ENCODE data around the gene GSC. TPM values are rescaled to one million over a fixed set of nuclear protein-coding genes. Genes with fewer than 3 reads are reported as not detected.
"Not testable (repeated sequence)": the region's sequence is repeated elsewhere in the genome, so short reads cannot be mapped to it uniquely, and the experiment has no call there.

GSC gene
- not detected for polyA plus RNA-seq (2012; ENCODE audit: insufficient read depth, insufficient read length, low read depth)

DNA sequence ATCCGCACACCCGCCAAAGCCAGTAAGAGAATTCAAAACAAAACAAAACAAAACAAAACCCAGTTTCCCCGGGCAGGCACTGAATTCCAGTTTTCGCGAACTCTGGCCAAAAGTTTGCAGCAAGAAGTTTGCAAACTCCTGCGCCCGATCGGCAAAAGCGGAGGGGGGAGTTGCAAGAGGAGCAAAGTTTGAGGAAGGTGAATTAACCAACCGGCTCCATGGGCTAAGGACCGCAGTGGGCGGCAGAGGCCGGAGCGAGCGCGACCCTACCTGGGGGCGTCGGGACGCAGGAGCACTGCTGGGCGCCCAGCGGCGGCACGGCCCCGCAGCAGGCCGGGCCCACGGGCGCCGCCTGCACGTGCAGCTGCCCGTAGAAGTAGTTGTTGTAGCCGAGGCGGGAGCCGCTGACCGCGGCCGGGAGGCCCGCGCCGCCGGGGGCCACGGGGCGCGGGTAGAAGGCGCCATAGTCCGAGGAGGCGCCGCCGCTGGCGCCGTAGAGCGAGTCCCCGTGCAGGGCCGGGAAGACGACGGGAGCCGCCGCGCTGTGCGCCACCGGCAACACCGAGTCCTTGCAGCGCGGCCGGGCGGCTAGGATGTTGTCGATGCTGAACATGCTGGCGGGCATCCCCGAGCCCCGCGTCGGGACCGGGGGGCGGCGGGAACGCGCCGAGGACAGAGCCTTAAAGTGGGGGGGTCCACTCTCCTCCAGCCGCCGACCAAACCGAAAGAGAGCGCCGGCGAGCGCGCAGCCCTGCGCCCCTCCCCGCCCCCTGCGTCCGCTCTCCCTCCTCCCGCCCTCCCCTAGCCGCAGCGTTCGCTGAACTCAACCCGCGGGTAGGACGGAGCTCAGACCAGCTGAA, at the start of gene GSC:
Gene GSC, minus strand, starts transcription at position 723 of the 860 bp plus-strand sequence. Its CDS starts 98 bp downstream, at position 625.
- peak within 1 kb of the TSS; percentile 46 for H3K4me3 ChIP-seq (ENCODE audit: low read depth, low read length)
- H3K9me3 ChIP-seq = no peaks in the 10 kb centered on the region
- TF ChIP-seq, protein P1, sequence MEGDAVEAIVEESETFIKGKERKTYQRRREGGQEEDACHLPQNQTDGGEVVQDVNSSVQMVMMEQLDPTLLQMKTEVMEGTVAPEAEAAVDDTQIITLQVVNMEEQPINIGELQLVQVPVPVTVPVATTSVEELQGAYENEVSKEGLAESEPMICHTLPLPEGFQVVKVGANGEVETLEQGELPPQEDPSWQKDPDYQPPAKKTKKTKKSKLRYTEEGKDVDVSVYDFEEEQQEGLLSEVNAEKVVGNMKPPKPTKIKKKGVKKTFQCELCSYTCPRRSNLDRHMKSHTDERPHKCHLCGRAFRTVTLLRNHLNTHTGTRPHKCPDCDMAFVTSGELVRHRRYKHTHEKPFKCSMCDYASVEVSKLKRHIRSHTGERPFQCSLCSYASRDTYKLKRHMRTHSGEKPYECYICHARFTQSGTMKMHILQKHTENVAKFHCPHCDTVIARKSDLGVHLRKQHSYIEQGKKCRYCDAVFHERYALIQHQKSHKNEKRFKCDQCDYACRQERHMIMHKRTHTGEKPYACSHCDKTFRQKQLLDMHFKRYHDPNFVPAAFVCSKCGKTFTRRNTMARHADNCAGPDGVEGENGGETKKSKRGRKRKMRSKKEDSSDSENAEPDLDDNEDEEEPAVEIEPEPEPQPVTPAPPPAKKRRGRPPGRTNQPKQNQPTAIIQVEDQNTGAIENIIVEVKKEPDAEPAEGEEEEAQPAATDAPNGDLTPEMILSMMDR (IDR thresholded peaks at IDR 0.05; ENCODE audit: low read depth, low read length) = no peak
- H3K36me3 ChIP-seq = no peaks in the 10 kb centered on the region
- peaks cover 93% of the 10 kb centered on the region for H3K27me3 ChIP-seq
- H3K4me1 ChIP-seq = no peaks in the 10 kb centered on the region
- peak; percentile 45 for DNase-seq

DNA sequence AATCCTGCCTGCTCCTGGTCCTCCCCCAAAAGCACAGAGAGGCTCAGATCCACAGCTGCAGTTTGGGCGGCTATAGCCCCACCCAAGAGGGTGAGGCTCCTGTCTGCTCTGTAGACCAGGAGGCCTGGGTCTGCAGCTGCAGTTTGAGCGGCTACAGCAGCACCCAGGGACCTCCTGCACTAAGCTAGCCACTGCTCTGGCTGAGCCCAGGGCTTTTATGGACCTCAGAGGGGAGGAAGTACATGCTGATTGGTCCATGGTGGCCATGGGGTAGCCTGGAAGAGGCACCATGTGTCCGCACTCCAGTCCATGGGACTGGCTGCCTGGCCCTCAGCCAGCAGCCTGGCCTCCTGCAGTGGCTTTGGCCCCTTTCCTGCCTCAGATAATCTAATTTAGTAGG, 49.6 kb upstream of the GSC start:
- Histone ChIP-seq H3K4me3 (ENCODE audit: low read depth, low read length) (no peak overlapping the region), H3K4me1 (peaks cover 5% of the 10 kb centered on the region), H3K36me3 (no peaks in the 10 kb centered on the region), H3K27me3 (no peaks in the 10 kb centered on the region), H3K9me3 (no peaks in the 10 kb centered on the region)
- TF ChIP-seq, protein P1 (IDR thresholded peaks at IDR 0.05; ENCODE audit: low read depth, low read length) = no peak
- DNase-seq = peak; percentile 76

DNA sequence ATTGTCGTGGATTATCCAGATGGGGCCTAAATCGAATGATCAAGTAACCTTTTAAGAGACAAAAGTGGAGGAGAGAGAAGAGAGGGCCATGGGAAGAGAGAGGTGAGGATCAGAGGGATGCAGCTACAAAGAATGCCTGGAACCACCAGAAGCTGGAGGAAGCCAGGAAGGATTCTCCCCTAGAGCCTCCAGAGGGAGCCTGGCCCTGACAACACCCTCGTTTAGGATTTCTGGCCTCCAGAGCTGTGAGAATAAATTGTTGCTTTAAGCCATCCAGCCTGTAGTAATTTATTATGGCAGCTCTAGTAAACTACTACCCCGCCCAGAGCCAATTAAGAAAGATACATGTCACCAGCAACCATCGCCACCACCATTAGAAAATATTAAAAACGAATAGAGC, 46.2 kb upstream of the GSC start:
- Histone ChIP-seq H3K9me3 (no peaks in the 10 kb centered on the region), H3K4me1 (peaks cover 5% of the 10 kb centered on the region), H3K36me3 (no peaks in the 10 kb centered on the region), H3K4me3 (ENCODE audit: low read depth, low read length) (no peak overlapping the region), H3K27me3 (no peaks in the 10 kb centered on the region)
- DNase-seq = no peak
- TF ChIP-seq, protein P1 (IDR thresholded peaks at IDR 0.05; ENCODE audit: low read depth, low read length) = peak; percentile 27; the same call in 1 of the 2 replicates

DNA sequence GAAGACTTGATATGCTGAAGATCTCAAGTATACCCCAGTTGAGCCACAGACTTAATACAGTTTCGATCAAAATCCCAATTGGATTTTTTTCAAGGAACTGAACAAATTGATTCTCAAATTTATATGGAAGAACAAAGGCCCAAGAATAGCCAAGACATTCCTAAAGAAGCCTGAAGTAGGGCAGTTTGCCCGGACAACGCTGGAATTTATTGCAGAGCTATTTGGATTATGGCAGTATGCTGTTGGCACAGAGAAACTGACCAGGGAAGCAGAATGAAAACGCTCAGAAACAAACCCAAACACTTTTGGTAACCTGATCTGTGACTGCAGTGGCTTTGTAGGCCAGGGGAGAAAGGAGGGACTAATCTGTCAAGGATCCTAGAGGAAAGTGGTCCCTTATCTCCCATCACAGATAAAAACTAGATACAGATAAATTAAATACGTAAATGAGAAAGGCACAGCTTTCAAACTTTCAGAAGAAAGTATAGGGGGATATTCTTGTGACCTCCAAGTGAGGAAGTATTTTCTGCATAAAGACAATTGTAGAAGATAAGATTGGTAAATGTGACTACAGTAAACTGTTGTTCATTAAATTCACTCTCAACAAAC, 35.9 kb upstream of the GSC start:
- H3K4me3 ChIP-seq (ENCODE audit: low read depth, low read length) = no peak overlapping the region
- H3K36me3 ChIP-seq = no peaks in the 10 kb centered on the region
- DNase-seq = no peak
- H3K4me1 ChIP-seq = no peaks in the 10 kb centered on the region
- no peaks in the 10 kb centered on the region for H3K9me3 ChIP-seq
- no peaks in the 10 kb centered on the region; the same call in 1 of the 2 replicates for H3K27me3 ChIP-seq
- TF ChIP-seq, protein P1 (IDR thresholded peaks at IDR 0.05; ENCODE audit: low read depth, low read length) = no peak

DNA sequence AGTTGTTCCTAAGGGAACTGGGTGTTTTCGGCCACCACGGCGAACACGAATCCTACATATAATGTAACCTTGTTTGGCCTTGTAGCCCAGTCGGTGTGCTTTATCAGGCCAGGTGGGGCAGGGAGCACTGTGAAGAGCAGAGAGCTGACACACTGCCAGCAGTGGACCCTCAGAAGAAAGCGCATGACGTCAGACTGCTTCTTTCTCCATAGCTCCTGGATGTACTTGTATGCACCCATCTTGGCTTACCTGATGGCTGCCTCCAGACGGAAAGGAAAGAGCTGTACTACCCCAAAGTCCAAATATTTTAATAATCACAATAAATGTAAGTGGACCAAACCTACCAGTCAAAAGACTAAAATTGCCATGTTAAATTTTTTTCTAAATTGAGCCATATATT, 31.3 kb upstream of the GSC start:
- Histone ChIP-seq H3K4me3 (ENCODE audit: low read depth, low read length) (no peak overlapping the region), H3K9me3 (no peaks in the 10 kb centered on the region), H3K4me1 (no peaks in the 10 kb centered on the region), H3K27me3 (peaks cover 5% of the 10 kb centered on the region; the same call in 1 of the 2 replicates), H3K36me3 (no peaks in the 10 kb centered on the region)
- no peak for DNase-seq
- TF ChIP-seq, protein P1 (IDR thresholded peaks at IDR 0.05; ENCODE audit: low read depth, low read length) = no peak

DNA sequence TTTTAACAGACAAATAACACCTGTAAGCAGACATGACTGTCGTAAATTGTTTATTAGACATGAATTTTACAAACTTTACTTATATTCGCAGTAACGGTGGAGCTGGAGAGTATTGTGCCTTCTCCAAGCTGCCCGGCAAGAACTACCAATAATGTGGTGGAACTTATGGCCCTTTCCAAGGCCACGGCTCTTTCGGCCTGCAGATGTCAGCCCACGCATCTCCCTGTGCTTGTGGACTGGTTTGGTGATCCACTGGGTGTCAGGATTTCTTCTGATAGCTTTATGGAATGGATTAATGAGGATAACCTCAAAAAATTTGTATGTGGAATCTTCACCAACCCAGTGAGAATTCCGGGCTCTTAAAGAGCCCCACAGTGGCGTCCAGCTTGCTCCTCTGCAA, 30.9 kb upstream of the GSC start:
- H3K9me3 ChIP-seq; H3K4me3 ChIP-seq (ENCODE audit: low read depth, low read length); H3K36me3 ChIP-seq; H3K27me3 ChIP-seq; DNase-seq; H3K4me1 ChIP-seq: not testable (repeated sequence)
- TF ChIP-seq, protein P1 (IDR thresholded peaks at IDR 0.05; ENCODE audit: low read depth, low read length) = 0 out of 2 replicates have a peak, but pooled peaks have one; percentile 13

Data from BE2C (cell line).